ENCODE results near the gene RTF2.

DNA sequence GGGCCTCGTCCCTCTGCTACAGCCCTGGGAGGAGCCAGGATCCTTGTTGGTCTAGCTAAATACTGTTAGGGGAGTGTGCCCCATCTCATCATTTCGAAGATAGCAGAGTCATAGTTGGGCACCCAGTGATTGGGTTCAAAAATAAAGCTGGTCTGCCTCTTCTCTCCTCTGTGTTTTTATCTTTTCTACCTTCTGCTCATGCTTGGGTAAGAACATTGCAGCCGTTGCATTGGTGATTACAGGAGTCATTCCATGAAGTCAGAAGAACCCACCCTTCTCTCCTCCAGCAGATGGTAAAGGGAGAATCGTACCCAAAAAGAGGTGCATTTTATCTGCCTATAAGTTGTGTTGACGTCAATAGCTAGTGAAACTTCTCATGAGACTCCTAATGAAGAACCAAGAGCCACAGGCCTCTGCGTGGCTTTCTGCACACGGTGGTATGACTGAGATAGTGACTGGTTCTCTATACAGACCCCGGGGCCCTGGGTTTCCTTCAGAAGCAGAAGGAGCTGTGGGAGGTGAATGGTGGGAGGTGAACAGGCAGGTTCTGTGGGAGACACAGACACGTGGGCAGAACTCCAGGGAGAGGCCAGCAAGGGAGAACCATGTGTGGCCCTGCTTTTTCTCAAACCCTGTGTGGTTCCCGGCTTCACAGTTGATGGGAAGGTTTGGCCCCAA is 50.4 kb downstream of the RTF2 start:
- TF ChIP-seq, protein P1, sequence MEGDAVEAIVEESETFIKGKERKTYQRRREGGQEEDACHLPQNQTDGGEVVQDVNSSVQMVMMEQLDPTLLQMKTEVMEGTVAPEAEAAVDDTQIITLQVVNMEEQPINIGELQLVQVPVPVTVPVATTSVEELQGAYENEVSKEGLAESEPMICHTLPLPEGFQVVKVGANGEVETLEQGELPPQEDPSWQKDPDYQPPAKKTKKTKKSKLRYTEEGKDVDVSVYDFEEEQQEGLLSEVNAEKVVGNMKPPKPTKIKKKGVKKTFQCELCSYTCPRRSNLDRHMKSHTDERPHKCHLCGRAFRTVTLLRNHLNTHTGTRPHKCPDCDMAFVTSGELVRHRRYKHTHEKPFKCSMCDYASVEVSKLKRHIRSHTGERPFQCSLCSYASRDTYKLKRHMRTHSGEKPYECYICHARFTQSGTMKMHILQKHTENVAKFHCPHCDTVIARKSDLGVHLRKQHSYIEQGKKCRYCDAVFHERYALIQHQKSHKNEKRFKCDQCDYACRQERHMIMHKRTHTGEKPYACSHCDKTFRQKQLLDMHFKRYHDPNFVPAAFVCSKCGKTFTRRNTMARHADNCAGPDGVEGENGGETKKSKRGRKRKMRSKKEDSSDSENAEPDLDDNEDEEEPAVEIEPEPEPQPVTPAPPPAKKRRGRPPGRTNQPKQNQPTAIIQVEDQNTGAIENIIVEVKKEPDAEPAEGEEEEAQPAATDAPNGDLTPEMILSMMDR (IDR thresholded peaks at IDR 0.05) = no peak
- TF ChIP-seq POLR2AphosphoS5 (IDR thresholded peaks at IDR 0.05) (no peak), POLR2A (IDR thresholded peaks at IDR 0.05) (no peak)
